SK-N-SH (cell line): ENCODE results near the gene HLA-DMA. TPM values are rescaled to one million over a fixed set of nuclear protein-coding genes. Genes with fewer than 3 reads are reported as not detected.

Experiments used
- CTCF ChIA-PET: fragments of 300-600, 350-600 bp; formaldehyde crosslinking; extraction: SDS; loops from one replicate; lab custom pipeline; 2021; lab: Yijun Ruan, JAX
- POLR2A ChIA-PET: fragments of 350-600 bp; sonication (Branson Sonifier 250); formaldehyde crosslinking; extraction: SDS; loops from one replicate; lab custom pipeline; 2020; ENCODE audit warnings: antibody characterized with exemption, inconsistent platforms; lab: Yijun Ruan, JAX
- DNase-seq: peaks from one replicate; pipeline ENCODE4 v3.0.0; 2012
- H2AFZ ChIP-seq: fragments of 200-600 bp; sonication (generic); 2 replicates; pipeline ENCODE4 v1.8.1; 2016; ENCODE audit warnings: antibody characterized with exemption, mild to moderate bottlenecking, low read depth
- H3F3A ChIP-seq: fragments of 200-600 bp; sonication (generic); replicated peaks from 2 replicates; pipeline ENCODE3; 2016; ENCODE audit warnings: antibody characterized with exemption, mild to moderate bottlenecking; ENCODE audit not compliant: insufficient read depth
- H3K27ac ChIP-seq, 2 experiments: fragments of 200-500 bp in 1 of 2; fragments of 200-600 bp in 1 of 2; sonication (Bioruptor generic) in 1 of 2; sonication (generic), shearing (Covaris generic) in 1 of 2; 2 replicates each; pipeline versions ENCODE4 v1.5.1 to v1.6.1; 2014 to 2016; ENCODE audit warnings: low read depth in 2 of 2, inconsistent platforms in 1 of 2, low read length in 1 of 2, mild to moderate bottlenecking in 1 of 2, mixed read lengths in 1 of 2
- H3K27me3 ChIP-seq: fragments of 200-600 bp; sonication (generic), shearing (Covaris generic); 2 replicates; pipeline ENCODE4 v1.6.1; 2016; ENCODE audit warnings: mixed run types; ENCODE audit not compliant: insufficient read depth
- H3K36me3 ChIP-seq, 2 experiments: fragments of 200-500 bp in 1 of 2; fragments of 200-600 bp in 1 of 2; sonication (Bioruptor generic) in 1 of 2; sonication (generic) in 1 of 2; replicated peaks in 1 of 2; 2 replicates each; pipeline versions ENCODE3 to v1.5.1; 2014 to 2016; ENCODE audit warnings: low read length in 1 of 2, mild to moderate bottlenecking in 1 of 2; ENCODE audit not compliant: insufficient read depth in 2 of 2, control insufficient read depth in 1 of 2
- H3K4me1 ChIP-seq, 2 experiments: fragments of 200-500 bp in 1 of 2; fragments of 200-600 bp in 1 of 2; sonication (Bioruptor generic) in 1 of 2; sonication (generic), shearing (Covaris generic) in 1 of 2; 2 replicates each; pipeline versions ENCODE4 v1.5.1 to v1.6.1; 2014 to 2016; ENCODE audit warnings: low read depth in 1 of 2, low read length in 1 of 2, mixed run types in 1 of 2; ENCODE audit not compliant: insufficient read depth in 2 of 2, control insufficient read depth in 1 of 2
- H3K4me2 ChIP-seq: fragments of 200-600 bp; sonication (generic), shearing (Covaris generic); 2 replicates; pipeline ENCODE4 v1.6.1; 2017; ENCODE audit warnings: mixed run types
- H3K4me3 ChIP-seq, 2 experiments: fragments of 200-500 bp in 1 of 2; fragments of 200-600 bp in 1 of 2; sonication (Bioruptor generic) in 1 of 2; sonication (generic), shearing (Covaris generic) in 1 of 2; 2 replicates each; pipeline versions ENCODE4 v1.5.1 to v1.8.1; 2014 to 2016; ENCODE audit warnings: low read depth in 2 of 2, inconsistent platforms in 1 of 2, low read length in 1 of 2, mild to moderate bottlenecking in 1 of 2, mixed read lengths in 1 of 2, moderate library complexity in 1 of 2
- H3K79me2 ChIP-seq: fragments of 200-600 bp; sonication (generic); 2 replicates; pipeline ENCODE4 v1.8.1; 2017; ENCODE audit warnings: mild to moderate bottlenecking; ENCODE audit not compliant: insufficient read depth
- H3K9ac ChIP-seq: fragments of 200-600 bp; sonication (generic); 2 replicates; pipeline ENCODE4 v1.6.1; 2017; ENCODE audit warnings: mixed run types
- H3K9me2 ChIP-seq: fragments of 200-600 bp; sonication (generic); 2 replicates; pipeline ENCODE4 v1.6.1; 2017; ENCODE audit warnings: mixed run types
- H3K9me3 ChIP-seq: fragments of 200-600 bp; sonication (generic); 2 replicates; pipeline ENCODE4 v1.6.1; 2017; ENCODE audit warnings: mixed run types, mild to moderate bottlenecking, moderate library complexity
- H4K20me1 ChIP-seq: fragments of 200-600 bp; sonication (generic); 2 replicates; pipeline ENCODE4 v1.6.1; 2017; ENCODE audit warnings: mild to moderate bottlenecking, mixed run types; ENCODE audit not compliant: insufficient read depth
- EP300 ChIP-seq, 2 experiments: IDR thresholded peaks; 2 replicates each; pipeline versions ENCODE4 v1.4.0 to v1.6.1; 2012; ENCODE audit warnings: borderline replicate concordance in 1 of 2, low read depth in 1 of 2, low read length in 1 of 2
- FOSL2 ChIP-seq: IDR thresholded peaks from 2 replicates; pipeline ENCODE4 v1.4.0; 2012; ENCODE audit warnings: low read depth, mild to moderate bottlenecking, moderate library complexity, borderline replicate concordance
- FOXJ3 ChIP-seq: sonication (generic); formaldehyde crosslinking; IDR thresholded peaks from 2 replicates; pipeline ENCODE4 v1.5.1; 2020; ENCODE audit warnings: mild to moderate bottlenecking, missing genetic modification reagents
- PBX3 ChIP-seq: IDR thresholded peaks from 2 replicates; pipeline ENCODE4; 2012
- POLR2AphosphoS5 ChIP-seq: IDR thresholded peaks from 2 replicates; pipeline ENCODE4 v1.6.1; 2012; ENCODE audit warnings: low read depth, low read length
- RCOR1 ChIP-seq: fragments of 150-350 bp; IDR thresholded peaks from 2 replicates; pipeline ENCODE4 v1.6.1; 2017; ENCODE audit warnings: antibody characterized with exemption, low read length
- REST ChIP-seq: IDR thresholded peaks from 2 replicates; pipeline ENCODE4 v1.6.1; 2012; ENCODE audit warnings: mild to moderate bottlenecking, low read depth, low read length, moderate library complexity
- RFX5 ChIP-seq: IDR thresholded peaks from 2 replicates; pipeline ENCODE4 v1.6.1; 2012; ENCODE audit warnings: mild to moderate bottlenecking, improper control_type of control experiment, low read length
- RXRA ChIP-seq: IDR thresholded peaks from 2 replicates; pipeline ENCODE4 v1.4.0; 2012; ENCODE audit warnings: low read depth, mild to moderate bottlenecking, borderline replicate concordance
- ZBTB33 ChIP-seq: IDR thresholded peaks from 2 replicates; pipeline ENCODE4 v1.4.0; 2012; ENCODE audit warnings: low read depth, borderline replicate concordance
- WGBS: methylation state at CpG from one replicate; pipeline ENCODE4 v1.1.6; 2017; ENCODE audit warnings: low lambda C conversion rate; 5-methylcytosine and 5-hydroxymethylcytosine counted together
- polyA plus RNA-seq, 3 experiments: library from polyadenylated mRNA; depleted of rRNA; stranded (reverse); fragments of >200 nt; gene quantifications; 2 replicates each; pipeline ENCODE4 v1.2.3, GENCODE V29; 2012
- TF ChIP-seq, protein P1 (sequence below): IDR thresholded peaks from 2 replicates; pipeline ENCODE4 v1.4.0; 2012; ENCODE audit warnings: low read depth

Gene HLA-DMA
- polyA plus RNA-seq, 1 of the 3 experiments (the other 2 are of a cell fraction), result 1.2 TPM

DNA sequence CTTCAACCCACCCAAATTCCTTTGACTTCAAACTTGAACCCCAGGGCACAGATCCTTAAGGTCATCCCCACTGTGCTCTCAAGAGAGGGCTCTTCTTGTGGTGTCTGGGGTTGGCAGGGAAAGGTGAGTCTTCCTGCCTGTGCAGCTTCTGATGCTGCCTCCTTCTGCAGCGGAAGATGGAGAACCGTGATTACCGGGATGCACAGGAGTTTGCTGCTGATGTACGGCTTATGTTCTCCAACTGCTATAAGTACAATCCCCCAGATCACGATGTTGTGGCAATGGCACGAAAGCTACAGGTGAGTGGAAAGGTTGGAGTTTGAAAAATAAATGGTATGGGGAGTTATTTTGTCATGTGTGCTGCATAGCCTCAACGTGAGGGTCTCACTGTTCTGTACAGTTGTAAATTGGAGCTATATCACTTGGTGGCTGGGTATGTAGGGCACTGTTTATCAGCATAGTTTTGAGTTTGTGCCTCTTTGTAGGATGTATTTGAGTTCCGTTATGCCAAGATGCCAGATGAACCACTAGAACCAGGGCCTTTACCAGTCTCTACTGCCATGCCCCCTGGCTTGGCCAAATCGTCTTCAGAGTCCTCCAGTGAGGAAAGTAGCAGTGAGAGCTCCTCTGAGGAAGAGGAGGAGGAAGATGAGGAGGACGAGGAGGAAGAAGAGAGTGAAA is 24.5 kb upstream of the HLA-DMA start:
- H3K27me3 ChIP-seq, result no peaks in the 10 kb centered on the region
- no peak overlapping the region for H2AFZ ChIP-seq
- TF ChIP-seq REST (no peak), RCOR1 (no peak), PBX3 (no peak), RFX5 (no peak), FOSL2 (no peak), RXRA (no peak), ZBTB33 (no peak), POLR2AphosphoS5 (no peak; the same call in 1 of the 2 replicates), FOXJ3 (CRISPR knock-in tag) (no peak), EP300 (IDR thresholded peaks at IDR 0.05; ENCODE audit: borderline replicate concordance in 1 of 2, low read depth in 1 of 2, low read length in 1 of 2) (no peak)
- TF ChIP-seq, protein P1, sequence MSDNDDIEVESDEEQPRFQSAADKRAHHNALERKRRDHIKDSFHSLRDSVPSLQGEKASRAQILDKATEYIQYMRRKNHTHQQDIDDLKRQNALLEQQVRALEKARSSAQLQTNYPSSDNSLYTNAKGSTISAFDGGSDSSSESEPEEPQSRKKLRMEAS, result no peak
- 85% methylated on average over 10 of the region's 10 CpGs for WGBS
- peak overlapping the region; percentile 94; the same call in 1 of the 2 replicates for H3K4me2 ChIP-seq
- no peak overlapping the region; a peak in 1 of 4 replicates for H3K27ac ChIP-seq
- ChIA-PET POLR2A (no interaction called here), CTCF (interaction anchor here (1.0 to 16.2 kb wide), 4 partner anchors 10 to 40 kb away, joined by 3 to 391 read pairs (median 52); partner anchors contain the start of genes HLA-DMA and HLA-DMB)
- no peak overlapping the region for H3K4me3 ChIP-seq
- peaks cover 83% of the 10 kb centered on the region for H3F3A ChIP-seq
- peaks cover 24 to 25% of the 10 kb centered on the region in 2 experiments for H3K4me1 ChIP-seq
- H4K20me1 ChIP-seq, result peaks cover 100% of the 10 kb centered on the region
- no peaks in the 10 kb centered on the region for H3K9me3 ChIP-seq
- no peak overlapping the region for H3K9ac ChIP-seq
- no peak for DNase-seq
- no peaks in the 10 kb centered on the region for H3K9me2 ChIP-seq
- peaks cover 94 to 100% of the 10 kb centered on the region in 2 experiments for H3K36me3 ChIP-seq
- peaks cover 87% of the 10 kb centered on the region for H3K79me2 ChIP-seq
